Measurements from ENCODE around the gene RUFY3. TPM values are rescaled to one million over a fixed set of nuclear protein-coding genes. Genes with fewer than 3 reads are reported as not detected.

The RUFY3 gene
- polyA plus RNA-seq, 3 donors = 11.1 to 37.3 (median 12.5) TPM

DNA sequence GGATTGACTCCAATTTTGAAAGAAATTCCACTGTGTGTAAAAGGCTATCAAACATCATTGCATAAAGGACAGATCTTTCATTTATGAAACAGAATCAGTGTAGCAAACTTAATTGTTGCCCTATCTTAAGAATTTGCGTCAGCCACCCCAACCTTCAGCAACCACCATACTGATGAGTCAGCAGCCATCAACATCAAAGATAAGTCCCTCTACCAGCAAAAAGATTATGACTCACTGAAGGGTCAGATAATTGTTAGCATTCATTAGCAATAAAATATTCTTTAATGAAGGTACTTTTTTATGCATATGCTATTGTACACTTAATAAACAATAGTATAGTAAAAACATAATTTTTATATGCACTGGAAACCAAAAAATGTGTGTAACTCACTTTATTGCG is 133.7 kb downstream of the RUFY3 start:
- Mint-ChIP-seq H3K9me3 (no peaks in the 10 kb centered on the region), H3K36me3 (no peaks in the 10 kb centered on the region), H3K27ac (no peak overlapping the region), H3K4me3 (no peak overlapping the region), H3K27me3 (ENCODE audit: low read depth in 3 of 3) (no peaks in the 10 kb centered on the region), H3K4me1 (peaks cover 11% of the 10 kb centered on the region)
- no peak overlapping the region for H3K9ac ChIP-seq (ENCODE audit: insufficient read depth, low read length, poor library complexity, severe bottlenecking)
- H3K4me2 ChIP-seq (replicated peaks; ENCODE audit: extremely low read depth, low read length, poor library complexity, severe bottlenecking) = no peak overlapping the region
- no peak overlapping the region for H3K27ac ChIP-seq (ENCODE audit: low read depth in 1 of 2, low read length in 2 of 2)
- no peak overlapping the region for H3K4me3 ChIP-seq (replicated peaks in 1 of 3; ENCODE audit: low read depth in 2 of 3, low read length in 3 of 3)
- no peaks in the 10 kb centered on the region for H3K27me3 ChIP-seq (ENCODE audit: control insufficient read depth in 2 of 2, insufficient read depth in 2 of 2, low read length in 2 of 2)
- 86% methylated on average over 1 of the region's 2 CpGs for WGBS (ENCODE audit: insufficient coverage)
- no peaks in the 10 kb centered on the region for H4K20me1 ChIP-seq (ENCODE audit: insufficient read depth, low read length)
- no peak overlapping the region for H2AFZ ChIP-seq (ENCODE audit: insufficient read depth, low read depth, low read length, poor library complexity, severe bottlenecking)
- peaks cover 3 to 14% of the 10 kb centered on the region in 2 donors for H3K4me1 ChIP-seq (ENCODE audit: control insufficient read depth in 1 of 2, insufficient read depth in 2 of 2, low read length in 2 of 2)
- no peak for DNase-seq
- H3K79me2 ChIP-seq (ENCODE audit: insufficient read depth, low read length) = no peaks in the 10 kb centered on the region
- intact Hi-C loops (cut with micrococcal nuclease) = no loop called here
- no peaks in the 10 kb centered on the region for H3K36me3 ChIP-seq (replicated peaks in 1 of 2; ENCODE audit: control insufficient read depth in 1 of 2, insufficient read depth in 2 of 2, low read length in 2 of 2)
- no peaks in the 10 kb centered on the region for H3K9me3 ChIP-seq (replicated peaks in 1 of 2; ENCODE audit: control insufficient read depth in 1 of 2, insufficient read depth in 1 of 2, low read length in 2 of 2)
- TF ChIP-seq, protein P1, sequence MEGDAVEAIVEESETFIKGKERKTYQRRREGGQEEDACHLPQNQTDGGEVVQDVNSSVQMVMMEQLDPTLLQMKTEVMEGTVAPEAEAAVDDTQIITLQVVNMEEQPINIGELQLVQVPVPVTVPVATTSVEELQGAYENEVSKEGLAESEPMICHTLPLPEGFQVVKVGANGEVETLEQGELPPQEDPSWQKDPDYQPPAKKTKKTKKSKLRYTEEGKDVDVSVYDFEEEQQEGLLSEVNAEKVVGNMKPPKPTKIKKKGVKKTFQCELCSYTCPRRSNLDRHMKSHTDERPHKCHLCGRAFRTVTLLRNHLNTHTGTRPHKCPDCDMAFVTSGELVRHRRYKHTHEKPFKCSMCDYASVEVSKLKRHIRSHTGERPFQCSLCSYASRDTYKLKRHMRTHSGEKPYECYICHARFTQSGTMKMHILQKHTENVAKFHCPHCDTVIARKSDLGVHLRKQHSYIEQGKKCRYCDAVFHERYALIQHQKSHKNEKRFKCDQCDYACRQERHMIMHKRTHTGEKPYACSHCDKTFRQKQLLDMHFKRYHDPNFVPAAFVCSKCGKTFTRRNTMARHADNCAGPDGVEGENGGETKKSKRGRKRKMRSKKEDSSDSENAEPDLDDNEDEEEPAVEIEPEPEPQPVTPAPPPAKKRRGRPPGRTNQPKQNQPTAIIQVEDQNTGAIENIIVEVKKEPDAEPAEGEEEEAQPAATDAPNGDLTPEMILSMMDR (IDR thresholded peaks at IDR 0.05) = no peak

Small RNA genes within 50 kb of the gene (small RNA-seq; reads per million reads assigned to genes)
- gene RF00026 (ENCODE audit: insufficient read length, low read depth) = not detected
- not detected for gene RNU6-520P (ENCODE audit: insufficient read length, low read depth)
- 0.94 reads per million for gene RNU6-784P (ENCODE audit: insufficient read length, low read depth)
- gene RNU6-891P (ENCODE audit: insufficient read length, low read depth) = not detected

Other genes starting within 250 kb of the RUFY3 start
- gene MUC7, start 249.8 kb upstream of the RUFY3 start, polyA plus RNA-seq = not detected
- not detected for gene AMTN, start 203.4 kb upstream of the RUFY3 start, polyA plus RNA-seq
- gene AMBN, start 129.7 kb upstream of the RUFY3 start, polyA plus RNA-seq = not detected
- not detected for gene ENAM, start 93.2 kb upstream of the RUFY3 start, polyA plus RNA-seq
- 1 to 10 TPM in 2 of 3 donors, under 1 TPM in 1; 0.41 to 6.0 (median 1.9) TPM for gene JCHAIN, start 55.5 kb upstream of the RUFY3 start, polyA plus RNA-seq
- 10 to 100 TPM in 1 of 3 donors, 1 to 10 TPM in 2; 3.0 to 10.8 (median 5.0) TPM for gene UTP3, start 33.4 kb upstream of the RUFY3 start, polyA plus RNA-seq
- gene GRSF1, start 117.9 kb downstream of the RUFY3 start, polyA plus RNA-seq = 10 to 100 TPM; 29.1 to 95.9 (median 93.6) TPM
- gene MOB1B, start 180.4 kb downstream of the RUFY3 start, polyA plus RNA-seq = 10 to 100 TPM in 1 of 3 donors, 1 to 10 TPM in 2; 3.9 to 10.7 (median 7.0) TPM

Measured in CD14-positive monocyte (primary cell).